Measurements from ENCODE around the gene JPH3.

Gene JPH3

GRCh38 chr16:87697792-87698191, 95.5 kb downstream of the JPH3 start:
- no peak for DNase-seq (ENCODE audit: low read depth)

DNA sequence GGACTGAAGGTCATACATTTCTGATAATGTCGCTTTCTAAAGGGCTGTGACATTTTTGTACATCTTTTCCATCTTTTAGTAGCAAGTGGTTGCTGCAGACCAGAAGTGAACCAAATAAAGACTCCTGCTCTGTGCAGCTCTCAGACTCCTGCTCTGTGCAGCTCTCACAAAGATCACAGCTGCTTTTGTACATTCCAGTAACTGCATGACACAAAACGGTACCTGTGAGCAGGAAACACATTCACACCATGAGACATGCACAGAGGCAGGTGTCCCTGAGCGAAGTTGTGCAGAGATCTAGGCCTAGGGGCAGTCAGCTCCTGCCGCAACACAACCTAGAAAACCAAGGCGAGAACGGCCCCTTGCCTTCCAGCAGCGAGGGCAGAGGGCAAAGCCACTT, 95.9 kb downstream of the JPH3 start:
- no peak for DNase-seq (ENCODE audit: low read depth)

GRCh38 chr16:87698676-87699199, 96.4 kb downstream of the JPH3 start:
- DNase-seq (ENCODE audit: low read depth): no peak

GRCh38 chr16:87700406-87701077, 98.2 kb downstream of the JPH3 start:
- no peak for DNase-seq (ENCODE audit: low read depth)

DNA sequence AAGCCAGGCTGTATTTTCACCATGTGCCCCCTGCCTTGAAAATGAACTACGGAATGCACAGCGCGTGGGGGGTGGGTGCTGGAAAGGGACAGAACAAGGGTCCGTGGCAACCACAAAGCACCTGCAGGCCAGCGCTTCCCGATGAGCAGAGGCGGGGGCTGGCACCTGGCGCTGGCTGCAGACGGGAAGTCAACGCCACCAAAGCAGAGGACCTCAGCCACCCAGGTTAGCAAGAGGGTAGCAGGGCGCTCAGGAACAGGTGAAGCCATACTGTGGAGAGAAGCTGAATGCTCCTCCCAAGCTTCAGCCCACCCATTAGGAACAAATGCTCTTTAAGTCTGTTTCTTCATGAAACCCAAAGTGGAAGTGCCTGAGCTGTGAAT, 98.8 kb downstream of the JPH3 start:
- DNase-seq (ENCODE audit: low read depth): no peak

DNA sequence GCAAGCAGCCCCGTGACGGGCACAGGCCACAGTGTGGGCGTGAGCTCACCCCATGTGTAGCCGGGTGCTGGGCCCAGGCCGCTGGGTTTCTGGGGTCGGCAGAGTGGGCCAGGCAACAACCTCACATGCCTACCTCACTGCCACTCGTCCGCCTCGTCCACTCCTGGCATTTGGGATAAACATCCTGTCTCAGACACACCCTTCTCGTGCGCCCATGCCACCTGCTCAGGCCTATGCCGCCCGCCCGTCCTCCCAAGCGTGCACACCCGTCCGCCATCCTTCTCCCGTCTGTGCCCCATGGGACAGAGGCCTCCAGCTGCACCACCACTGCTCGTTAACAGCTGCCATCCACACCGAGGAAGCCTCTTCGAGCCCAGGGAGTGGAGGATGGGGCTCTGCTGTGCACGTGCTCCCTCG, 99.2 kb downstream of the JPH3 start:
- no peak for DNase-seq (ENCODE audit: low read depth)

DNA sequence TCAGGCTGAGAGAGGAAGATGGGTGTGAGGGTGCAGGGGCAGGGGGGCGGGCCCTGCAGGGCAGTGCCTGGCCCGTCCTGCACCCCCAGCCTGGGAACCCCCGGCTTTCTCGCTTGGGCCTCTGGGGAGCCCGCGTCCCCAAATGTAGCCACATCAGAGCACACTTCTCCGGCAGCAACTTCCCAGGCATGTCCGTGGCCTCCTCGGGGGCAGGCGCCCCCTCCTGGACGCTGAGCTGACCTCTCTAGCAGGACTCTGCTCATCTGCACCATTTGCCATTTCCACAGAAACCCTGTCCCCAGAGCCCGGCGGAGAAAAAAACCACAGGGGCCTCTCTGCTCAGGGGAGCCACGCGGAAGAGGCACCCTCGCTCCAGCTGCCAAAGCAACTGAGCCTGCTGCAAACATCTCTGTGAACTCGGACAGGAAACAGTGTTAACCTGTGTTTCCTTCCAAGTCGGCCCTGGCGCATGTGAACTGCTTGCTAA, 100.1 kb downstream of the JPH3 start:
- no peak for DNase-seq (ENCODE audit: low read depth)

GRCh38 chr16:87703071-87703470, 100.8 kb downstream of the JPH3 start:
- DNase-seq (ENCODE audit: low read depth): no peak

GRCh38 chr16:87703835-87704375, 101.6 kb downstream of the JPH3 start:
- DNase-seq (ENCODE audit: low read depth): no peak

DNA sequence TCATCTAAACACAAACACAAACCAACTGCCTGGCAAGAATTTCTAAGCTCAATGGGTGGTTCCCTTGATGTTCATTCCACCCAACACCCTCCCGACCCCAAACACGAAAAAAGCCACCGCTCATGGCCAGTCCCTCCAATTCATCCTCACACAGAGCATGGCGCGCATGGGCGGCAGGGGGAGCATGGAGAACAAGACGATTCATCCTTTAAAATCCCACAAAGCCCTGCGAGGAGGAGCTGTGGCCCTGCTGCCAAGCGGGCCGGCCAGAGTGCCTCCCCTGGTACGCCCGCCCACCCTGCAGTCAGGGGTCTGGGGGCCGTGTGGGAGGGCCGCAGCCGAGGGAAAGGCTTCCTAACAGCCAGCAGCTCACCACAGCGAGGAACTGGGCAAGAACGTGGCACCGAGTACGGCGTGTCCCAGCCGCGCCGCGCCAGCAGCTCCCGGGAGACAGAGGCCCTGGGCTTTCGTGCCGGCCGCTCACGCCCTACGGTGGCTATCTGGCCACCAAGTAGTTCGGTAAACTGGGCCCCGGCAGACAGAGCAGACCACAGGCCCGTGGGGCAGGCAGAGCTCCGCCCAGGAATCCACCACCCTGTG, 102.5 kb downstream of the JPH3 start:
- DNase-seq (ENCODE audit: low read depth): no peak

- no peak for DNase-seq (ENCODE audit: low read depth)
These were observed 103.5 kb downstream of the JPH3 start for GRCh38 chr16:87705771-87706277.

- DNase-seq (ENCODE audit: low read depth): no peak
These were observed 104.1 kb downstream of the JPH3 start for GRCh38 chr16:87706278-87707000.

DNA sequence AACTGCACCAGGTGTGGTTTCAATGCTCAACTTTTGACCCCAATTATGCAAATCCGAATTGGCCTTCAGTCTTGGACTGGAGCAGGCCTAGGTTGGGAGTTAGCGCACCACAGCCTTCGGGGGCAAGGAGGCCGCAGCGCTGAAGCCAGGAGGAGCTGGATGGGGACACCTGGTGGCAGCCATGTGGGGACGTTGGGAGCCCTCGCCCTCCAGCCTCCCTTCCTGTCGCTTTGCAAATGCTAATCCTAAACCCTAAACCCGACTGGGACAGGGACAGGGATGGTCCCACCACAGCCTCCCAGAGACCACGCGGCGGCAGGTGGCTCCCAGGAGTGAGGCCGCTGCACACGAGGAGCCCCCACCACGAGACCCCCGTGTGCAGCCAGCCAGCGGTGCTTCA, 104.8 kb downstream of the JPH3 start:
- DNase-seq (ENCODE audit: low read depth): no peak

- no peak for DNase-seq (ENCODE audit: low read depth)
These were observed 105.6 kb downstream of the JPH3 start for GRCh38 chr16:87707714-87708580.

DNA sequence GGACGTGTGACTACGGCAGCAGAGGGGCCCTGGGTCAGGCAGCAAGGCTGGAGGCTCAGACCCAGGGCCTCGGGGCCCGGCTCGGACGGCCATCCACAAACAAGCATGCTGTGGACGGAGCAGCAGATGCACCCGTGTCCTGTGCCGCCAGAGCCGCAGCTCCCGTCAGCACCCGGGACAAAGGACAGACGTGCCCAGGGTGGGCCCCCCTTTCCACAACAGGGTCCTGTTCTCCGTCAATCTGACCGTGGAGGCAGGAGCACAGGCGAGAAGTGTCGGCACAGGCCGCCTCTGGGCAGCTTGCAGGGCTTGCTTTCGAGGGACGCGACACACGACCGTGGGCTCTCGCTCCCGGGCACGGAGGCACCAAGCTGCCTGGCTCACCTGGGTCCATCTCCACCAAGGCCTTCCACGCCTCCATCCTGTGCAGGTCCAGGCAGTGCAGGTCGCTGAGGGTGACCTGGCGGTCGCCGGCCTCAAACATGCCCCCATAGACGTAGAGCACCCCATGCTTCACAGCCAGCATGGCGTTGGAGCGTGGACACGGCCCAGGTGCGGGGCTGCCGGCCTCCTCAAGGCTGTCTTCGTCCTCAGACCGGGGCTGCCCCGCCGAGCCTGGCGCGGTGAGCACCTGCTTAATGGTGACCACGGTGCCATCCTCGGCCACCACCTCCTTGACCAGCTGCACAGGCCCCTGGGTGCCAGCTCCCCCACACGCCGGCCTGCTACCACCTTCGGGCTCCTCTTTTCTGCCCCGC, 106.8 kb downstream of the JPH3 start:
- no peak for DNase-seq (ENCODE audit: low read depth)

- DNase-seq (ENCODE audit: low read depth): no peak
These were observed 107.4 kb downstream of the JPH3 start for GRCh38 chr16:87709677-87710076.

- DNase-seq (ENCODE audit: low read depth): no peak
These were observed 108.6 kb downstream of the JPH3 start for GRCh38 chr16:87710887-87711286.

DNA sequence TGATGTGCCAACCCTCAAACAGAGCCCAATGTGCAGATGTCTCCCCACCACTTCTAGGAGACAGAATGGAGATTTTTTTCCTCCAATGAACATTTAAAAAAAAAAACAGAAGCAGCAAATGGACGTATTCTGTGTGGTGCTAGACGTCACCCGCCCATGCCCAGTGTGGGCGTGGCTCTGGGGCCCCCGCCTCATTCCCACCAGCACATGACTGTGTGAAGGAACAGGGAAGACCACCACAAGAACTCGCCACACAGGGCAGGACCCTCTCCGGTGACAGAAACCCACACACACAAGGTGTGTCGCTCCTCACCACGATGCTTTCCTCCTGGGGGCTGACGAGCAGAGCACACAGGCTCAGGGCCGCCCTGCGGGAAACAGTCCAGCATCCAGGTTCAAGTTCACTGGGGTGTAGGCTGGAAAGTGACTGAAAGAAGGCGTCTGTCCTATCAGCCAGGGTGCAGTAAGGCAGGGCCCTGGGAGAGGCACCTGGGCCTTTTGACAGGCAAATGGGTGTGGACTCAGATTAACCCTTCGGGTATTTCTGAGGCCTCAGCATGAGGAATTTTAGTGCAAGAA, 110.0 kb downstream of the JPH3 start:
- DNase-seq (ENCODE audit: low read depth): no peak

DNA sequence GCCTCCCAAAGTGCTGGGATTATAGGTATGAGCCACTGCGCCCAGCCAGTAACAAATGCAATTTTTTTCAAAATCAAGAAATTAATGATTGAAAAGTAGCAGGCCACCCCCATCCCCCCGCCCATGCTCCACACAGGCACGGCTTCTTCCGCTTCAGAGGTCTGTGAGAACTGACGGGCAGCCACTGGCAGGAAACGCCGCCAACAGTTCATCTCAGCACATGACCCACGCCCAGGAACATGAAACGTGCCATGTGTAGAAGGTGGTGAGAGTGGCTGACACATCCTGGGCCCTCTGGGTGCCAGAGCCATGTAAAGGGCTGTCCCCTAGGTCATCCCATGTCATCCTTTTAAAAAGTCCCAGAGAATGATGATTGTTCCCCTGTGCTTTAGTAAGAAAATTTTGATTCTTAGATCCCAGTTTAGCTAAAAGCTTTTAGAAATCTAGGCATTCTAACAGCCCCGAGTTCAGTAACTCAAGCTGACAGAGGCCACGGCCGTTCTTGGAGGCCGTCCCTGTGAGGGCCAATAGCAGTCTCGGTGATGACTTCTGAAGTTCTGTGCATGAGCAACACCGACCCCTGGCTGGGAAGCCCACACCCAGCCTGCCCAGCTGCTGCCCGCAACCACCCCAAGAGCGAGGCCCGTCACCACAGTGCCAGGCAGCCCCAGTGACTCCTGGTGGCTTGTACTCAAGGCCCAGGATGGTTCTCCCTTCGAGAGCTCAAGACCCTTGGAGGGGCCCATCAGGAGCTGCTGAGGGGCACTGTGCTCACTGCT, 111.3 kb downstream of the JPH3 start:
- no peak for DNase-seq (ENCODE audit: low read depth)

- no peak for DNase-seq (ENCODE audit: low read depth)
These were observed 112.9 kb downstream of the JPH3 start for GRCh38 chr16:87715231-87715630.

All from GM04503 (cell line).